Aorta (tissue), 5 donors: ENCODE results near the gene WWOX. TPM values are rescaled to one million over a fixed set of nuclear protein-coding genes. Genes with fewer than 3 reads are reported as not detected.

Experiments used
- ATAC-seq: fragments of 200-7000 bp; cut with Tn5 transposase; one replicate; pipeline ENCODE4 v1.9.1; 2022; ENCODE audit warnings: moderate library complexity; ENCODE audit not compliant: low FRiP score
- DNase-seq, 2 donors: peaks; one replicate each; pipeline ENCODE4 v3.0.0-alpha.2; 2020
- H3K27ac ChIP-seq, 2 donors: one replicate each; pipeline ENCODE4 v1.5.1; 2013; ENCODE audit warnings: low read length in 2 of 2, mild to moderate bottlenecking in 2 of 2, moderate library complexity in 2 of 2, control low read depth in 1 of 2, inconsistent platforms in 1 of 2, low read depth in 1 of 2
- H3K27me3 ChIP-seq, 2 donors: one replicate each; pipeline ENCODE4 v1.6.1; 2013; ENCODE audit warnings: control low read depth in 1 of 2, low read length in 1 of 2, mild to moderate bottlenecking in 1 of 2, moderate library complexity in 1 of 2; ENCODE audit not compliant: insufficient read depth in 2 of 2, control insufficient read depth in 1 of 2
- H3K36me3 ChIP-seq, 2 donors: one replicate each; pipeline ENCODE4 v1.6.1; 2013; ENCODE audit warnings: control low read depth in 1 of 2, low read length in 1 of 2, mild to moderate bottlenecking in 1 of 2; ENCODE audit not compliant: insufficient read depth in 2 of 2, control insufficient read depth in 1 of 2
- H3K4me1 ChIP-seq, 2 donors: one replicate each; pipeline ENCODE4 v1.6.1; 2013; ENCODE audit warnings: low read length in 2 of 2, control low read depth in 1 of 2, mild to moderate bottlenecking in 1 of 2, moderate library complexity in 1 of 2; ENCODE audit not compliant: insufficient read depth in 2 of 2, control insufficient read depth in 1 of 2
- H3K4me3 ChIP-seq, 2 donors: one replicate each; pipeline ENCODE4 v1.5.1; 2013; ENCODE audit warnings: low read length in 2 of 2, control low read depth in 1 of 2, mild to moderate bottlenecking in 1 of 2
- H3K9me3 ChIP-seq: one replicate; pipeline ENCODE4 v1.6.1; 2013; ENCODE audit warnings: mild to moderate bottlenecking, low read length; ENCODE audit not compliant: control insufficient read depth
- WGBS, 2 donors: extraction: QIAGEN DNeasy Blood & Tissue Kit; methylation state at CpG; one replicate each; pipeline ENCODE4 v1.1.7; 2013; 5-methylcytosine and 5-hydroxymethylcytosine counted together
- intact Hi-C, 2 donors: fragments of 100-400 bp; cut with DNase I; formaldehyde crosslinking; loops; one replicate each; pipeline versions ENCODE4 v1.14.2 to v1.15.0; 2022
- polyA plus RNA-seq, 2 donors: library from polyadenylated mRNA; stranded (reverse); fragments of 200-250 nt; gene quantifications; one replicate each; pipeline ENCODE4 v1.2.3, GENCODE V29; 2013
- total RNA-seq, 2 donors: library from RNA; stranded (reverse); fragmentation: NEBNext Ultra II Directional; extraction: Animal tissue kit (Norgen Biotek cat#: 25700); gene quantifications; one replicate each; pipeline ENCODE4 v1.2.1, GENCODE V29; 2021
- donor health status: healthy with polysubstance abuse.
- donor health status: Bipolar disorder and iron deficiency.
- donor health status: DM: no; HTN: no; CAD: no.
- donor health status: DM: no; HTN: no; CAD: no.
- donor health status: DM: yes; HTN: yes; CAD: no.

Gene WWOX
- total and polyA plus RNA-seq, 4 donors, result 11.2 to 30.9 (median 14.6) TPM

GRCh38 chr16:78385086-78385805 lies 285.8 kb downstream of the WWOX start:
- Histone ChIP-seq H3K4me1 (no peaks in the 10 kb centered on the region), H3K36me3 (peaks cover 0 to 4% of the 10 kb centered on the region in 2 donors), H3K4me3 (no peak overlapping the region), H3K27me3 (no peaks in the 10 kb centered on the region), H3K9me3 (no peaks in the 10 kb centered on the region), H3K27ac (no peak overlapping the region)
- WGBS, 2 donors, result 78 to 79% methylated on average over 7 of the region's 7 CpGs
- intact Hi-C loops, result no loop called here
- ATAC-seq (no peak), DNase-seq (no peak)

- Histone ChIP-seq H3K36me3 (peaks cover 0 to 4% of the 10 kb centered on the region in 2 donors), H3K27ac (no peak overlapping the region), H3K27me3 (no peaks in the 10 kb centered on the region), H3K9me3 (no peaks in the 10 kb centered on the region), H3K4me3 (no peak overlapping the region), H3K4me1 (no peaks in the 10 kb centered on the region)
- intact Hi-C loops, result no loop called here
- DNase-seq (no peak), ATAC-seq (no peak)
- WGBS, 2 donors, result 80 to 87% methylated on average over 15 of the region's 15 CpGs
Observed at GRCh38 chr16:78386557-78387324, 287.3 kb downstream of the WWOX start.

GRCh38 chr16:78389009-78389498 lies 289.6 kb downstream of the WWOX start:
- ATAC-seq, result no peak
- H3K27ac ChIP-seq, result no peak overlapping the region
- H3K36me3 ChIP-seq, result peaks cover 0 to 2% of the 10 kb centered on the region in 2 donors
- WGBS, 2 donors, result 86 to 91% methylated on average over 8 of the region's 8 CpGs
- peaks cover 0 to 5% of the 10 kb centered on the region in 2 donors for H3K4me1 ChIP-seq
- no peak for DNase-seq
- no peaks in the 10 kb centered on the region for H3K9me3 ChIP-seq
- intact Hi-C loops, result no loop called here
- no peak overlapping the region for H3K4me3 ChIP-seq
- no peaks in the 10 kb centered on the region for H3K27me3 ChIP-seq

- H3K27ac ChIP-seq, result no peak overlapping the region
- intact Hi-C loops, result no loop called here
- 80 to 82% methylated on average over 4 of the region's 4 CpGs for whole genome bisulfite sequencing, 2 donors
Observed at GRCh38 chr16:78390092-78390491, 290.6 kb downstream of the WWOX start.

GRCh38 chr16:78390508-78391324 lies 291.3 kb downstream of the WWOX start:
- Histone ChIP-seq H3K9me3 (no peaks in the 10 kb centered on the region), H3K4me3 (no peak overlapping the region), H3K27ac (no peak overlapping the region), H3K4me1 (peaks cover 0 to 5% of the 10 kb centered on the region in 2 donors), H3K36me3 (peaks cover 0 to 2% of the 10 kb centered on the region in 2 donors), H3K27me3 (no peaks in the 10 kb centered on the region)
- no peak for ATAC-seq
- 67 to 72% methylated on average over 7 of the region's 7 CpGs for WGBS, 2 donors
- no peak for DNase-seq
- intact Hi-C loops, result no loop called here

More at GRCh38 chr16:78390092-78390491, 290.6 kb downstream of the WWOX start:
- Histone ChIP-seq H3K4me1 (peaks cover 0 to 5% of the 10 kb centered on the region in 2 donors), H3K27me3 (no peaks in the 10 kb centered on the region), H3K9me3 (no peaks in the 10 kb centered on the region), H3K4me3 (no peak overlapping the region), H3K36me3 (peaks cover 0 to 2% of the 10 kb centered on the region in 2 donors)
- DNase-seq, result no peak
- ATAC-seq, result peak; percentile 52

GRCh38 chr16:78392585-78393195 lies 293.2 kb downstream of the WWOX start:
- H3K36me3 ChIP-seq, result peaks cover 0 to 2% of the 10 kb centered on the region in 2 donors
- DNase-seq (peak in 1 of 2 donors; percentile 47), ATAC-seq (no peak)
- no peaks in the 10 kb centered on the region for H3K9me3 ChIP-seq
- peak overlapping the region in 1 of 2 donors; percentile 74 for H3K27ac ChIP-seq
- WGBS, 2 donors, result 21 to 25% methylated on average over 9 of the region's 9 CpGs
- intact Hi-C loops, result no loop called here
- no peak overlapping the region for H3K4me3 ChIP-seq
- H3K4me1 ChIP-seq, result peaks cover 0 to 5% of the 10 kb centered on the region in 2 donors
- H3K27me3 ChIP-seq, result no peaks in the 10 kb centered on the region

GRCh38 chr16:78395035-78395434 lies 295.6 kb downstream of the WWOX start:
- ATAC-seq (no peak), DNase-seq (no peak)
- Histone ChIP-seq H3K27me3 (no peaks in the 10 kb centered on the region), H3K27ac (no peak overlapping the region), H3K9me3 (peaks cover 2% of the 10 kb centered on the region), H3K4me1 (peaks cover 0 to 5% of the 10 kb centered on the region in 2 donors), H3K36me3 (no peaks in the 10 kb centered on the region), H3K4me3 (no peak overlapping the region)
- intact Hi-C loops, result no loop called here
- WGBS, 2 donors, result 95 to 96% methylated on average over 6 of the region's 6 CpGs

GRCh38 chr16:78396046-78396445 lies 296.6 kb downstream of the WWOX start:
- peaks cover 0 to 5% of the 10 kb centered on the region in 2 donors for H3K4me1 ChIP-seq
- no peaks in the 10 kb centered on the region for H3K27me3 ChIP-seq
- intact Hi-C loops, result no loop called here
- H3K36me3 ChIP-seq, result no peaks in the 10 kb centered on the region
- ATAC-seq, result no peak
- peaks cover 2% of the 10 kb centered on the region for H3K9me3 ChIP-seq
- no peak overlapping the region for H3K27ac ChIP-seq
- WGBS, 2 donors, result 82 to 89% methylated on average over 2 of the region's 2 CpGs
- DNase-seq, result no peak
- no peak overlapping the region for H3K4me3 ChIP-seq
